SK-N-SH treated with all-trans-retinoic acid at 6 μM for 48 hours (cell line): ENCODE results near the gene SMG7.

ENCODE experiments used
- ATAC-seq: fragments of 200-7000 bp; cut with Tn5 transposase; 3 replicates; pipeline ENCODE4 v1.9.1; 2020; ENCODE audit warnings: mild to moderate bottlenecking, moderate library complexity
- ARNTL ChIP-seq: fragments of 450-650 bp; formaldehyde crosslinking; IDR thresholded peaks from 2 replicates; pipeline ENCODE4 v1.5.0; 2020; ENCODE audit warnings: low read depth, mild to moderate bottlenecking, moderate library complexity, borderline replicate concordance
- BACH2 ChIP-seq: fragments of 250-450 bp; sonication (Bioruptor Pico); IDR thresholded peaks from 2 replicates; pipeline ENCODE4 v1.9.0; 2021; ENCODE audit warnings: mild to moderate bottlenecking, borderline replicate concordance
- CSDC2 ChIP-seq: fragments of 250-450 bp; sonication (Bioruptor Pico); IDR thresholded peaks from 2 replicates; pipeline ENCODE4 v1.5.0; 2020; ENCODE audit warnings: mild to moderate bottlenecking, moderate library complexity
- CSRNP3 ChIP-seq: fragments of 250-450 bp; sonication (Bioruptor Pico); IDR thresholded peaks from 2 replicates; pipeline ENCODE4 v1.5.1; 2021; ENCODE audit warnings: mild to moderate bottlenecking, moderate library complexity
- GLIS3 ChIP-seq: fragments of 250-450 bp; sonication (Bioruptor Pico); IDR thresholded peaks from 2 replicates; pipeline ENCODE4 v1.5.0; 2020; ENCODE audit warnings: mild to moderate bottlenecking, moderate library complexity
- PPARA ChIP-seq: fragments of 250-450 bp; sonication (Bioruptor Pico); IDR thresholded peaks from 2 replicates; pipeline ENCODE4 v1.5.0; 2020; ENCODE audit warnings: mild to moderate bottlenecking, borderline replicate concordance
- RARB ChIP-seq: fragments of 250-450 bp; sonication (Bioruptor Pico); IDR thresholded peaks from 2 replicates; pipeline ENCODE4 v1.8.0; 2021; ENCODE audit warnings: mild to moderate bottlenecking, moderate library complexity
- TCF4 ChIP-seq: fragments of 250-450 bp; sonication (Bioruptor Pico); IDR thresholded peaks from 2 replicates; pipeline ENCODE4 v1.8.0; 2021; ENCODE audit warnings: mild to moderate bottlenecking, moderate library complexity, borderline replicate concordance
- ZFP3 ChIP-seq: fragments of 250-450 bp; sonication (Bioruptor Pico); IDR thresholded peaks from 2 replicates; pipeline ENCODE4 v1.5.0; 2020; ENCODE audit warnings: mild to moderate bottlenecking, moderate library complexity
- ZFP30 ChIP-seq: fragments of 450-650 bp; formaldehyde crosslinking; IDR thresholded peaks from 2 replicates; pipeline ENCODE4 v1.5.0; 2022; ENCODE audit warnings: mild to moderate bottlenecking, moderate library complexity
- ZNF565 ChIP-seq: fragments of 450-650 bp; formaldehyde crosslinking; conservative IDR thresholded peaks from 2 replicates; pipeline ENCODE4 v1.5.0; 2020; ENCODE audit warnings: low read depth, mild to moderate bottlenecking, moderate library complexity
- ZNF8 ChIP-seq: fragments of 450-650 bp; formaldehyde crosslinking; IDR thresholded peaks from 2 replicates; pipeline ENCODE4 v1.5.0; 2020; ENCODE audit warnings: mild to moderate bottlenecking, moderate library complexity
- TF ChIP-seq, protein P1 (sequence below): fragments of 250-450 bp; sonication (Bioruptor Pico); IDR thresholded peaks from 2 replicates; pipeline ENCODE4 v1.5.1; 2020; ENCODE audit warnings: low read depth, mild to moderate bottlenecking, moderate library complexity
- TF ChIP-seq, protein P2 (sequence below): fragments of 250-450 bp; sonication (Bioruptor Pico); IDR thresholded peaks from 2 replicates; pipeline ENCODE4 v1.5.0; 2020; ENCODE audit warnings: mild to moderate bottlenecking, moderate library complexity
- TF ChIP-seq, protein P3 (sequence below): fragments of 250-450 bp; sonication (Bioruptor Pico); IDR thresholded peaks from 2 replicates; pipeline ENCODE4 v1.8.0; 2021; ENCODE audit warnings: low read depth, mild to moderate bottlenecking, moderate library complexity, borderline replicate concordance
- TF ChIP-seq, protein P4 (sequence below): fragments of 250-450 bp; sonication (Bioruptor Pico); IDR thresholded peaks from 2 replicates; pipeline ENCODE4 v1.8.0; 2020; ENCODE audit warnings: mild to moderate bottlenecking, moderate library complexity, borderline replicate concordance

The SMG7 gene

DNA sequence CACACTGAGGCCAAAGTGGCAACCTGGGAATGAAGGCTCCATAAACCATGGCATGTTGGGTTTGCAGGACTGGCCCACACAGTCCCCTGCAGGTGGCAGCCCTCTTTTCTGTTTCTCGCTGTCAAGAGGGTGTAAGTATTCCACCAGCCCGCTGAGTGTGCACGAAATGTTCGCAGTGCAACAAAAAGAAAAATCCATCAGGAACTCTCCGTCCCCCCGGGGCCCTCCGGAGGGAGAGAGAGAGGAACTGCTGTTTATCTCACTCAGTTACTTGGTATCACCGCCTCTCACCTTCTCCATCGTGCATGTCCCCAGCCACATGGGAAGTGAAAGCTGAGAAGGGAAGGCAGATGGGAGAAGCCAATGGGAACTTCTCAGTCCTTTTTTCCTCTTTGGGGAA is 79.6 kb downstream of the SMG7 start (continued):
- TF ChIP-seq, protein P1, sequence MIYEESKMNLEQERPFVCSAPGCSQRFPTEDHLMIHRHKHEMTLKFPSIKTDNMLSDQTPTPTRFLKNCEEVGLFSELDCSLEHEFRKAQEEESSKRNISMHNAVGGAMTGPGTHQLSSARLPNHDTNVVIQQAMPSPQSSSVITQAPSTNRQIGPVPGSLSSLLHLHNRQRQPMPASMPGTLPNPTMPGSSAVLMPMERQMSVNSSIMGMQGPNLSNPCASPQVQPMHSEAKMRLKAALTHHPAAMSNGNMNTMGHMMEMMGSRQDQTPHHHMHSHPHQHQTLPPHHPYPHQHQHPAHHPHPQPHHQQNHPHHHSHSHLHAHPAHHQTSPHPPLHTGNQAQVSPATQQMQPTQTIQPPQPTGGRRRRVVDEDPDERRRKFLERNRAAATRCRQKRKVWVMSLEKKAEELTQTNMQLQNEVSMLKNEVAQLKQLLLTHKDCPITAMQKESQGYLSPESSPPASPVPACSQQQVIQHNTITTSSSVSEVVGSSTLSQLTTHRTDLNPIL = no peak
- no peak for TF ChIP-seq PPARA (CRISPR knock-in tag)
- no peak for TF ChIP-seq RARB
- no peak for TF ChIP-seq GLIS3
- no peak for TF ChIP-seq ARNTL (CRISPR knock-in tag)

DNA sequence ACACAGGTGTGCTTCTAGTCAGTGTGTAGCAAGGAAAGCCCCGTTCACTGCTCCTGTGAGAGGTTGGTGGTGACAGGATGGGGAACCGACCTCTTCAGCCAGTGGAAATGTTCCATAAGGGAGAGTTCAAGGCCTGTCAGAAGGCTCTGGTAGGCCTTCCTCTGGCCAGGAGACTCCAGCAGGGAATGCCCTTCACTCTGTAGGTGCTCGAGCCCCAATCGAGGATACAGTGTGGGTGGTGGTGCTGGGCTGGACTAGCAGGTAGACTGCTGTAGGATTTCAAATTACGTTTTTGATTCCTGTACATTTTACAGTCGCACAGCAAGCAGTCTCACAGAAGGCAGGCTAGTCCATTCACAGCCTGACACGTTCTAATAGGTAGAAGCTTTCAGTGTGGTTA is 80.1 kb downstream of the SMG7 start:
- ATAC-seq = no peak
- TF ChIP-seq, protein P2, sequence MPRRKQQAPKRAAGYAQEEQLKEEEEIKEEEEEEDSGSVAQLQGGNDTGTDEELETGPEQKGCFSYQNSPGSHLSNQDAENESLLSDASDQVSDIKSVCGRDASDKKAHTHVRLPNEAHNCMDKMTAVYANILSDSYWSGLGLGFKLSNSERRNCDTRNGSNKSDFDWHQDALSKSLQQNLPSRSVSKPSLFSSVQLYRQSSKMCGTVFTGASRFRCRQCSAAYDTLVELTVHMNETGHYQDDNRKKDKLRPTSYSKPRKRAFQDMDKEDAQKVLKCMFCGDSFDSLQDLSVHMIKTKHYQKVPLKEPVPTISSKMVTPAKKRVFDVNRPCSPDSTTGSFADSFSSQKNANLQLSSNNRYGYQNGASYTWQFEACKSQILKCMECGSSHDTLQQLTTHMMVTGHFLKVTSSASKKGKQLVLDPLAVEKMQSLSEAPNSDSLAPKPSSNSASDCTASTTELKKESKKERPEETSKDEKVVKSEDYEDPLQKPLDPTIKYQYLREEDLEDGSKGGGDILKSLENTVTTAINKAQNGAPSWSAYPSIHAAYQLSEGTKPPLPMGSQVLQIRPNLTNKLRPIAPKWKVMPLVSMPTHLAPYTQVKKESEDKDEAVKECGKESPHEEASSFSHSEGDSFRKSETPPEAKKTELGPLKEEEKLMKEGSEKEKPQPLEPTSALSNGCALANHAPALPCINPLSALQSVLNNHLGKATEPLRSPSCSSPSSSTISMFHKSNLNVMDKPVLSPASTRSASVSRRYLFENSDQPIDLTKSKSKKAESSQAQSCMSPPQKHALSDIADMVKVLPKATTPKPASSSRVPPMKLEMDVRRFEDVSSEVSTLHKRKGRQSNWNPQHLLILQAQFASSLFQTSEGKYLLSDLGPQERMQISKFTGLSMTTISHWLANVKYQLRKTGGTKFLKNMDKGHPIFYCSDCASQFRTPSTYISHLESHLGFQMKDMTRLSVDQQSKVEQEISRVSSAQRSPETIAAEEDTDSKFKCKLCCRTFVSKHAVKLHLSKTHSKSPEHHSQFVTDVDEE = no peak
- TF ChIP-seq BACH2 = no peak
- TF ChIP-seq, protein P3, sequence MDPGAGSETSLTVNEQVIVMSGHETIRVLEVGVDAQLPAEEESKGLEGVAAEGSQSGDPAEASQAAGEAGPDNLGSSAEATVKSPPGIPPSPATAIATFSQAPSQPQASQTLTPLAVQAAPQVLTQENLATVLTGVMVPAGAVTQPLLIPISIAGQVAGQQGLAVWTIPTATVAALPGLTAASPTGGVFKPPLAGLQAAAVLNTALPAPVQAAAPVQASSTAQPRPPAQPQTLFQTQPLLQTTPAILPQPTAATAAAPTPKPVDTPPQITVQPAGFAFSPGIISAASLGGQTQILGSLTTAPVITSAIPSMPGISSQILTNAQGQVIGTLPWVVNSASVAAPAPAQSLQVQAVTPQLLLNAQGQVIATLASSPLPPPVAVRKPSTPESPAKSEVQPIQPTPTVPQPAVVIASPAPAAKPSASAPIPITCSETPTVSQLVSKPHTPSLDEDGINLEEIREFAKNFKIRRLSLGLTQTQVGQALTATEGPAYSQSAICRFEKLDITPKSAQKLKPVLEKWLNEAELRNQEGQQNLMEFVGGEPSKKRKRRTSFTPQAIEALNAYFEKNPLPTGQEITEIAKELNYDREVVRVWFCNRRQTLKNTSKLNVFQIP = no peak
- TF ChIP-seq ARNTL (CRISPR knock-in tag) = no peak
- TF ChIP-seq, protein P4, sequence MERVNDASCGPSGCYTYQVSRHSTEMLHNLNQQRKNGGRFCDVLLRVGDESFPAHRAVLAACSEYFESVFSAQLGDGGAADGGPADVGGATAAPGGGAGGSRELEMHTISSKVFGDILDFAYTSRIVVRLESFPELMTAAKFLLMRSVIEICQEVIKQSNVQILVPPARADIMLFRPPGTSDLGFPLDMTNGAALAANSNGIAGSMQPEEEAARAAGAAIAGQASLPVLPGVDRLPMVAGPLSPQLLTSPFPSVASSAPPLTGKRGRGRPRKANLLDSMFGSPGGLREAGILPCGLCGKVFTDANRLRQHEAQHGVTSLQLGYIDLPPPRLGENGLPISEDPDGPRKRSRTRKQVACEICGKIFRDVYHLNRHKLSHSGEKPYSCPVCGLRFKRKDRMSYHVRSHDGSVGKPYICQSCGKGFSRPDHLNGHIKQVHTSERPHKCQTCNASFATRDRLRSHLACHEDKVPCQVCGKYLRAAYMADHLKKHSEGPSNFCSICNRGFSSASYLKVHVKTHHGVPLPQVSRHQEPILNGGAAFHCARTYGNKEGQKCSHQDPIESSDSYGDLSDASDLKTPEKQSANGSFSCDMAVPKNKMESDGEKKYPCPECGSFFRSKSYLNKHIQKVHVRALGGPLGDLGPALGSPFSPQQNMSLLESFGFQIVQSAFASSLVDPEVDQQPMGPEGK (CRISPR knock-in tag) = no peak
- no peak for TF ChIP-seq CSRNP3 (CRISPR knock-in tag)
- no peak for TF ChIP-seq GLIS3
- no peak for TF ChIP-seq ZNF565 (CRISPR knock-in tag)
- TF ChIP-seq, protein P1 = no peak
- TF ChIP-seq ZNF8 (CRISPR knock-in tag) = no peak
- no peak for TF ChIP-seq ZFP3 (CRISPR knock-in tag)
- no peak for TF ChIP-seq TCF4 (CRISPR knock-in tag)
- no peak for TF ChIP-seq PPARA (CRISPR knock-in tag)
- TF ChIP-seq CSDC2 (CRISPR knock-in tag) = no peak
- no peak for TF ChIP-seq ZFP30 (CRISPR knock-in tag)
- TF ChIP-seq, all 23 proteins: peak for 0

- TF ChIP-seq, protein P1 = no peak
- TF ChIP-seq ZFP3 (CRISPR knock-in tag) = no peak
- TF ChIP-seq ZNF565 (CRISPR knock-in tag) = no peak
- no peak for TF ChIP-seq ZFP30 (CRISPR knock-in tag)
- no peak for TF ChIP-seq RARB
Measured at GRCh38 chr1:183552891-183553290, 80.6 kb downstream of the SMG7 start.

More at GRCh38 chr1:183552891-183553290, 80.6 kb downstream of the SMG7 start:
- no peak for ATAC-seq
